ENCODE data around the gene XKR8. TPM values are rescaled to one million over a fixed set of nuclear protein-coding genes. Genes with fewer than 3 reads are reported as not detected.
A peak's percentile ranks its signal among the peaks of the same experiment; 100 is the strongest.

XKR8 gene
- total and polyA plus RNA-seq, 9 of the 15 experiments (the other 6 are each of a cell fraction or from before 2014, with no cell fraction given), result 0.45 to 2.8 (median 1.7) TPM

DNA sequence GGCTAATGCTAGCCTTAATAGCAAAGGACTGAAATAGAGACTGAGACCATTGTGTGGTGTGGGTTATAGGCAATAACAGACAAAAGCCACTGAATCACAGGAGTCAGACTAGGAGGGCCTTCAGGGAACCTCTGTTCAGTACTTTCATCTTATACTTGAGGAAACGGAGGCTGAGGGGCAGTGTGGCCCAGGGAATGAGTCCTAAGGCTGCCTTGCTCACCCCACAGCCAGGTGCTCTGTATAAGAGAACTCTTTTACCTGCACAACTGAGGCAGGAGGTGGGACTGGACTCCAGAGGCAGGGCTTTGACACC lies 22.3 kb upstream of the XKR8 start:
- ChIA-PET POLR2A (interaction anchor here (0.5 kb wide), 1 partner anchor 598 kb away, joined by 3 read pairs; no protein-coding TSS in a partner anchor), CTCF (ENCODE audit: low intra/inter-chr PET ratio) (no interaction called here)
- peak overlapping the region in 1 of 2 experiments; percentile 24; a peak in 1 of 4 replicates for H3K9ac ChIP-seq (ENCODE audit: insufficient read depth in 1 of 2, low read depth in 2 of 2, low read length in 2 of 2)
- in situ Hi-C loops (cut with MboI), result no loop called here
- no peaks in the 10 kb centered on the region for H3K9me1 ChIP-seq (ENCODE audit: control insufficient read depth, insufficient read depth, low read length)
- no TSS peak for BruUV-seq (replicated peaks)
- no peak overlapping the region for H2AFZ ChIP-seq (ENCODE audit: low read depth, low read length)
- no peaks in the 10 kb centered on the region for H3K9me3 ChIP-seq (replicated peaks; ENCODE audit: control insufficient read depth, insufficient read depth, low read depth, low read length)
- no peaks in the 10 kb centered on the region for H3K36me3 ChIP-seq (ENCODE audit: control insufficient read depth, insufficient read depth, low read length)
- no peak overlapping the region for H3K4me3 ChIP-seq
- no peak overlapping the region for H3K4me2 ChIP-seq (ENCODE audit: insufficient read depth, low read length)
- no peaks in the 10 kb centered on the region for H3K79me2 ChIP-seq (ENCODE audit: control insufficient read depth, insufficient read depth, low read length)
- no peak overlapping the region for H3K27ac ChIP-seq (ENCODE audit: extremely low read depth, low read depth, low read length)
- no peaks in the 10 kb centered on the region for H3K27me3 ChIP-seq (ENCODE audit: control insufficient read depth in 2 of 2, insufficient read depth in 2 of 2, low read length in 2 of 2)
- 21% methylated on average over 1 of the region's 1 CpG for WGBS (ENCODE audit: insufficient coverage, low coverage, missing lambda C conversion rate)
- peaks cover 14 to 18% of the 10 kb centered on the region in 2 experiments for H3K4me1 ChIP-seq (replicated peaks in 1 of 2; ENCODE audit: control insufficient read depth in 2 of 2, insufficient read depth in 2 of 2, low read length in 2 of 2)
- H4K20me1 ChIP-seq (replicated peaks; ENCODE audit: control insufficient read depth, insufficient read depth, low read length), result no peaks in the 10 kb centered on the region
- ATAC-seq, result no peak
- no peak for FAIRE-seq
- intact Hi-C loops (cut with micrococcal nuclease), result loop anchor here (5.0 kb wide), 1 partner anchor 80 kb away; no protein-coding TSS in a partner anchor
- no peak for DNase-seq (ENCODE audit: extremely low read depth in 1 of 4, low spot score in 3 of 4)
- TF ChIP-seq ZHX1 (conservative IDR thresholded peaks at IDR 0.05; ENCODE audit: low read length) (no peak), ZNF551 (CRISPR knock-in tag; IDR thresholded peaks at IDR 0.05) (no peak), CHD7 (IDR thresholded peaks at IDR 0.05; ENCODE audit: low read depth, low read length) (no peak), RNF219 (CRISPR knock-in tag; IDR thresholded peaks at IDR 0.05) (no peak), ZNF239 (CRISPR knock-in tag; IDR thresholded peaks at IDR 0.05) (no peak), ETV5 (CRISPR knock-in tag; IDR thresholded peaks at IDR 0.05; ENCODE audit: low read depth) (no peak)
